Sigmoid colon (tissue), 3 donors: ENCODE results near the gene DCDC1.

ENCODE experiments used
- POLR2A ChIP-seq, 2 donors: fragments of 450-650 bp; IDR thresholded peaks; one replicate each; pipeline ENCODE4 v1.6.1; 2016; ENCODE audit warnings: antibody characterized with exemption in 2 of 2, mild to moderate bottlenecking in 2 of 2, moderate library complexity in 2 of 2
- TF ChIP-seq, protein P1 (sequence below), 4 experiments: fragments of 450-650 bp in 3 of 4; fragments of 200-600 bp in 1 of 4; IDR thresholded peaks; one replicate each; pipeline ENCODE4 v1.5.1; 2016 to 2019; ENCODE audit warnings: antibody characterized with exemption in 4 of 4, mild to moderate bottlenecking in 3 of 4, moderate library complexity in 2 of 4

DNA sequence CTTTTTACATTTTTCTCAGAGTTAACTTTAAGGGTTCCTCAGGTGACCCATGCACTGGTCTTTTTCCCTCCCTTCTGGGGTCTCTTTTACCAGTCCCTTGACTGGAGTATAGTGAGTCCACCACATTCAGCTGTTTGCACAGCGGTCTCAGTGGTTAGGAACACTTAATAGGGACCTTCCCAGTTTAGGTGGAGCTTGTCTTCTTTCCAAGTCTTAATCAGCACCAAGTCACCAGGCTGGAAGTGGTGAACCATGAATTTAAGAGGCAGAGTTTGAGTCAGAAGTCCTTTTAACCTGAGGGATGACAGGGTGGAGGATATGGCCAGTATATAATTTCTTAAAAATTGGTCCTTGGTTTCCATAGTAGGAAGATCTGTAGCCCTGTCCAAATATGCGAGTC, 433.7 kb downstream of the DCDC1 start:
- TF ChIP-seq, protein P1, sequence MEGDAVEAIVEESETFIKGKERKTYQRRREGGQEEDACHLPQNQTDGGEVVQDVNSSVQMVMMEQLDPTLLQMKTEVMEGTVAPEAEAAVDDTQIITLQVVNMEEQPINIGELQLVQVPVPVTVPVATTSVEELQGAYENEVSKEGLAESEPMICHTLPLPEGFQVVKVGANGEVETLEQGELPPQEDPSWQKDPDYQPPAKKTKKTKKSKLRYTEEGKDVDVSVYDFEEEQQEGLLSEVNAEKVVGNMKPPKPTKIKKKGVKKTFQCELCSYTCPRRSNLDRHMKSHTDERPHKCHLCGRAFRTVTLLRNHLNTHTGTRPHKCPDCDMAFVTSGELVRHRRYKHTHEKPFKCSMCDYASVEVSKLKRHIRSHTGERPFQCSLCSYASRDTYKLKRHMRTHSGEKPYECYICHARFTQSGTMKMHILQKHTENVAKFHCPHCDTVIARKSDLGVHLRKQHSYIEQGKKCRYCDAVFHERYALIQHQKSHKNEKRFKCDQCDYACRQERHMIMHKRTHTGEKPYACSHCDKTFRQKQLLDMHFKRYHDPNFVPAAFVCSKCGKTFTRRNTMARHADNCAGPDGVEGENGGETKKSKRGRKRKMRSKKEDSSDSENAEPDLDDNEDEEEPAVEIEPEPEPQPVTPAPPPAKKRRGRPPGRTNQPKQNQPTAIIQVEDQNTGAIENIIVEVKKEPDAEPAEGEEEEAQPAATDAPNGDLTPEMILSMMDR (IDR thresholded peaks at IDR 0.05), result no peak
- TF ChIP-seq POLR2A (IDR thresholded peaks at IDR 0.05), result no peak
